LNCAP (cell line): ENCODE data around the gene KCNH8.

Experiments
- TF ChIP-seq, protein P1 (sequence below): fragments of 450-650 bp; IDR thresholded peaks from 2 replicates; pipeline ENCODE4 v1.5.1; 2017; ENCODE audit warnings: mild to moderate bottlenecking

Gene KCNH8

DNA sequence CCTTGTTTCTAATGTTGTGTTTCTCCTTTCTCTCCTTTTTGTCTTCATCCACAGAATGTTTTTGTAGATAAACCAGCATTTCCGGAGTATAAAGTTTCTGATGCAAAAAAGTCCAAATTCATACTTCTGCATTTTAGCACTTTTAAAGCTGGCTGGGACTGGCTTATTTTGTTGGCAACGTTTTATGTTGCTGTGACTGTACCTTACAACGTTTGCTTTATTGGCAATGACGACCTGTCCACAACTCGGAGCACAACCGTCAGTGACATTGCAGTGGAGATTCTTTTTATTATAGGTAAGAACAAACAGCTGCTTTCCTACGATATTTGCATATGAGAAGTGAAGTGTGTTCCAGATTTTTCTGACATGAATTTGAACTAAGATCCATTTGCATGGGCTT, 199.4 kb downstream of the KCNH8 start:
- TF ChIP-seq, protein P1, sequence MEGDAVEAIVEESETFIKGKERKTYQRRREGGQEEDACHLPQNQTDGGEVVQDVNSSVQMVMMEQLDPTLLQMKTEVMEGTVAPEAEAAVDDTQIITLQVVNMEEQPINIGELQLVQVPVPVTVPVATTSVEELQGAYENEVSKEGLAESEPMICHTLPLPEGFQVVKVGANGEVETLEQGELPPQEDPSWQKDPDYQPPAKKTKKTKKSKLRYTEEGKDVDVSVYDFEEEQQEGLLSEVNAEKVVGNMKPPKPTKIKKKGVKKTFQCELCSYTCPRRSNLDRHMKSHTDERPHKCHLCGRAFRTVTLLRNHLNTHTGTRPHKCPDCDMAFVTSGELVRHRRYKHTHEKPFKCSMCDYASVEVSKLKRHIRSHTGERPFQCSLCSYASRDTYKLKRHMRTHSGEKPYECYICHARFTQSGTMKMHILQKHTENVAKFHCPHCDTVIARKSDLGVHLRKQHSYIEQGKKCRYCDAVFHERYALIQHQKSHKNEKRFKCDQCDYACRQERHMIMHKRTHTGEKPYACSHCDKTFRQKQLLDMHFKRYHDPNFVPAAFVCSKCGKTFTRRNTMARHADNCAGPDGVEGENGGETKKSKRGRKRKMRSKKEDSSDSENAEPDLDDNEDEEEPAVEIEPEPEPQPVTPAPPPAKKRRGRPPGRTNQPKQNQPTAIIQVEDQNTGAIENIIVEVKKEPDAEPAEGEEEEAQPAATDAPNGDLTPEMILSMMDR, result no peak

DNA sequence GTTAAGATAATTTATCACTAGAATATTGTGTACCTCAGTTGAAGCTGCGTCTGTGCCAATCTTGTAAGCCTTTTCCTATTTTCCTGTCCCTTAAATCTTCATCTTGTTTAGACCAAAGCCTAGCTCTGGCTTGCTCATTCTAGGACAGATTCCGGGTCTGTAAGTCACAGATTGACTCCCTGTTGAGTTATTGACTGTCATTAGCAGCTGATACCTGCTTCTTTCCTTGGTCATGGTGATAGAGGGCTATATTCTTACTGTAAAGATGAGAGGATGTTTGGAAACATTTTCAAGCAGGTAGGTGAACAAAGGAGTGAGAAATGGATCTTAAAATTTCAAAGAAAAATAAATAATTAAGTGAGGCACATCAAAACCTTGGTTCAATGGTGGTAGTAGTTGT, 200.2 kb downstream of the KCNH8 start:
- TF ChIP-seq, protein P1, result no peak

DNA sequence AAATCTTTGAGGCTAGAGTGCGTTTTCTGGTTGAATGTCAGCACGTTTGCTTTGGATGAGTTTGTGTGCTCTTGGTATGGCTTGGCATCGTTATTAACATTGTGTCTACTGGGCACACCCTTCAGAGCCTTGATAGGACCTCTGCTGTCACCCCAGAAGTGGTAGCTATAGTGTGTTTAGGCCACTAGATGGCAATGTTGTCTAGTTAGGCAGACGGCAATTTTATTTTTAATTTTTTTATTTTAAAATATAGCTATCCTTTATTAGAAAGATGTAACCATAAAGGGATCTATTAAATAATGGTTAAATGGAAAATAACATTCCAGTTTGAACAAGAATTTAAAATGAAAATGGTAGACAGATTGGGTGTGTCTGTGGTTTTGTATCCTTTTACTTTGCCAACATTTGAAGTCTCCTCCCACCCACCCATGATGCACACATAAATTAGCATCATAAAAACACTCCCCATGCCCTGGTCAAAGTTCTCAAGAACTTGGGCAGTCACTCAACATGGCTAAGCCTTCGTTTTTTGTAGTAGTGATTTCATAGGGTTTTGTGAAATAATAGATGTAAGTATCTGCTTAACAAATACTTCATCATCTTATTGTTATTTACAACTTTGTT, 200.7 kb downstream of the KCNH8 start:
- TF ChIP-seq, protein P1, result peak; percentile 67

DNA sequence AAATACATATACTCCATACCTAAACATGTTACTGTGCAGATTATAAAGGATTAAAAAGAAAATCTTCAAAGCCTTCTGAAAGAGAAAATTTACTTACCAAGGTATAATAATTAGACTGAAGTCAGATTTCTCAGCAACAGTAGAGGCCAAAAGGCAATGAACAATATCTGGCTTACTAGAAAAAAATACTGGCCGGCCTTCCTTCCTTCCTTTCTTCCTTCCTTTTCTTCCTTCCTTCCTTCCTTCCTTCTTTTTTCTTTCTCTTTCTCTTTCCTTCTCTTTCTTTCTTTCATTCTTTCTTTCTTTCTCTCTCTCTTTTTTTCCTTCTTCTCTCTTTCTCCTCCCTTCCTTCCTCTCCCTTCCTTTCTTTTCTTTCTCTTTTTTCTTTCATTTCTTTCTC, 209.6 kb downstream of the KCNH8 start:
- TF ChIP-seq, protein P1, result no peak

DNA sequence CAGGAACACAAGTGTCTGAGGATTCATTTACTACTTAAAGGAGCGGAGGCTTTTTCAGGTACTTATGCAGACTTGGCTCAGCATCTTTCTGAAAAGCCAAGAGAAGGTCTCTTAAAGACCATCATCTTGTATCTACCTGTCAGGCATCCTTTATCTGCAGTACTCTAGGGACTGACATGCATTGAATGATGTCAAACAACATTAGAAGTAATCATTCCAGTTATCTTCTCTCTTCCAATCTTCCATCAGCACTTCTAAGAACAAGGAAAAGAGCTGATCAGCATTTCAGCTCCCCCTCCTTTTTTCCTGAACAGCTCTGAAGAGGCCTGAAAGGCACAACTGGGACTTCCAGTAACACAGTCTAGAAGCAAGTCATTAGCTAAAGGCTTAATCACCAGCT, 214.8 kb downstream of the KCNH8 start:
- TF ChIP-seq, protein P1, result no peak

DNA sequence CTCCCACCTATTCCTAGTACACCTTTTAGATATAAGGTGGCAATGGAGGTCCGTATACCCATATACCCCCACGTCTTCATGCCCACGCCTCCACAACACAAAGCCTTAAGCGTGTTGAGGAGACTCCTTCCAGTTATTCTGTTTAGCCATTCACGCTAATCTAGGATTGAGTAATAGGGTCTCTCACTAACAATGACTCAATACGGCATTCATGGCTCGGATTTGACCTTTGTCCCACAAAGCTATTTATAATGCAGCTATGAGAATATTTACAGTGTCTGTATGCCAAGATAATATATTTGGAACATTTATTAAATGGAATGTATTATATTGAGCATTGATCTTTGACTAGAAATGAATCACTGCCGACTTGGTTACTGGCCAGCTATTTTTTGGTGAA, 215.8 kb downstream of the KCNH8 start:
- TF ChIP-seq, protein P1, result no peak

DNA sequence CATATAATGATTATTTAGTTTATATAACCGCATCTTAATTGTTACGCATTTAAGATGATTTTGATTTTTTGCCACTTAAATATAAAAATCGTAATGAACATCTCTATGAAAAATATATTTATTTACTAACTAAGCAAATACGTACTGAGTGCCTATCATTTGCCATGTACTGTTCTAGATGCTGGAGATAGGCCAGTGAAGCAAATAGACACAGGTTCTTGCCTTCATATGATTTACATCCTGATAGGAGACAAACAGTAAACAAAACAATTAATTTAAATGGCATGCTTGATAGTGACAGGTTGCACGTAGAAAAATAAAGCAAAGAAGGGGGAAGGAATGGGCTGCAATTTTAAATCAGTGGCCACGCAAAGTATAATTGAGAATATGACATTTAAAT, 217.2 kb downstream of the KCNH8 start:
- TF ChIP-seq, protein P1, result no peak

DNA sequence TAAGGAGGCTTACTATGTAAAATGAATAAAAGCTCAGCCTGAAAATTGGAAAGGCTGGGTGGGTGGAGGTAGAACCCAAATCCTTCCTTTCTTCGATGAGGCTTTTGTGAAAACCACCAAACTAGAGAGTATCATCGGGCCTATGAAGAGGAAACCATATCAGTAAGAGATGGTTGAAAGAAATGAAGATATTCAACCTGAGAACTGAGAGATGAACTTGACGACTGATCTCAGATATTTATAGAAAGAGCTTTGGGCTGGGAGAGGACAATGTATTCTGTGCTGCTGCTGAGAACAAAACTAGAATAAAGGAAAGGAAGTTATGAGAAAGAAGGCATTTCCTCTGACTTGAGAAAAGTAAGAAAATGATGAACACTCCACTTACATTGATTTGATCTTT, 236.6 kb downstream of the KCNH8 start:
- TF ChIP-seq, protein P1, result no peak
